Loucy (cell line): ENCODE measurements around the gene ZFAND3.

Source experiments
- CTCF ChIP-seq: fragments of 200-600 bp; sonication (generic); conservative IDR thresholded peaks from 2 replicates; pipeline ENCODE4 v1.5.1; 2014; ENCODE audit warnings: mild to moderate bottlenecking, antibody characterized with exemption, low read length
- EZH2phosphoT487 ChIP-seq: fragments of 200-600 bp; IDR thresholded peaks from 2 replicates; pipeline ENCODE4 v1.6.1; 2018; ENCODE audit warnings: antibody characterized with exemption, mild to moderate bottlenecking, moderate library complexity, borderline replicate concordance

- TF ChIP-seq CTCF (no peak), EZH2phosphoT487 (no peak)
Observed at GRCh38 chr6:37943436-37944058, 124.0 kb downstream of the ZFAND3 start.
